DOHH2 (cell line): ENCODE measurements around the gene ZNF691.

Experiments
- H3F3A ChIP-seq: fragments of 200-600 bp; sonication (generic), shearing (Covaris generic); 2 replicates; pipeline ENCODE4 v1.6.0; 2016; ENCODE audit warnings: antibody characterized with exemption, mild to moderate bottlenecking; ENCODE audit not compliant: control insufficient read depth, insufficient read depth
- H3K27ac ChIP-seq: fragments of 200-600 bp; sonication (generic); 2 replicates; pipeline ENCODE4 v1.5.1; 2014; ENCODE audit warnings: low read depth, mild to moderate bottlenecking, low read length, moderate library complexity
- H3K27me3 ChIP-seq: fragments of 200-600 bp; sonication (generic); 2 replicates; pipeline ENCODE4 v1.6.1; 2014; ENCODE audit warnings: mild to moderate bottlenecking, low read length, mixed read lengths; ENCODE audit not compliant: control insufficient read depth
- H3K36me3 ChIP-seq: fragments of 200-600 bp; sonication (generic); 2 replicates; pipeline ENCODE4 v1.6.1; 2014; ENCODE audit warnings: mild to moderate bottlenecking, low read length, moderate library complexity, mixed read lengths; ENCODE audit not compliant: control insufficient read depth
- H3K4me1 ChIP-seq: fragments of 200-600 bp; sonication (generic); 2 replicates; pipeline ENCODE4 v1.6.1; 2014; ENCODE audit warnings: mild to moderate bottlenecking, low read length, mixed read lengths; ENCODE audit not compliant: control insufficient read depth
- H3K4me2 ChIP-seq: fragments of 200-600 bp; sonication (generic); 2 replicates; pipeline ENCODE4 v1.6.0; 2014; ENCODE audit warnings: mild to moderate bottlenecking, low read length, moderate library complexity
- H3K4me3 ChIP-seq: fragments of 200-600 bp; sonication (generic); 2 replicates; pipeline ENCODE4 v1.5.1; 2014; ENCODE audit warnings: mild to moderate bottlenecking, low read length, mixed read lengths
- H3K79me2 ChIP-seq: fragments of 200-600 bp; sonication (generic); 2 replicates; pipeline ENCODE4 v1.6.1; 2014; ENCODE audit warnings: mild to moderate bottlenecking, low read length, mixed read lengths; ENCODE audit not compliant: control insufficient read depth
- H3K9me2 ChIP-seq: fragments of 200-600 bp; sonication (generic); replicated peaks from 2 replicates; pipeline ENCODE4 v1.6.1; 2014; ENCODE audit warnings: mild to moderate bottlenecking, low read length, mixed read lengths; ENCODE audit not compliant: control insufficient read depth
- H3K9me3 ChIP-seq: fragments of 200-600 bp; sonication (generic); 2 replicates; pipeline ENCODE4 v1.6.1; 2014; ENCODE audit warnings: antibody characterized with exemption, low read length, mixed read lengths; ENCODE audit not compliant: control insufficient read depth, insufficient read depth
- H4K20me1 ChIP-seq: fragments of 200-600 bp; sonication (generic); 2 replicates; pipeline ENCODE4 v1.6.0; 2014; ENCODE audit warnings: low read depth, mild to moderate bottlenecking, antibody characterized with exemption, low read length, moderate library complexity; ENCODE audit not compliant: control insufficient read depth, insufficient read depth
- CTCF ChIP-seq: fragments of 200-600 bp; sonication (generic); IDR thresholded peaks from one replicate; pipeline ENCODE4 v1.5.1; 2014; ENCODE audit warnings: antibody characterized with exemption, mild to moderate bottlenecking, low read depth, low read length; ENCODE audit not compliant: poor library complexity, severe bottlenecking
- EZH2phosphoT487 ChIP-seq: fragments of 200-600 bp; sonication (generic); IDR thresholded peaks from 2 replicates; pipeline ENCODE4 v1.6.1; 2017; ENCODE audit warnings: borderline replicate concordance, mild to moderate bottlenecking, antibody characterized with exemption, low read length, moderate library complexity, mixed read lengths

The ZNF691 gene

GRCh38 chr1:42831273-42831672 is 15.1 kb upstream of the ZNF691 start:
- Histone ChIP-seq H4K20me1 (no peaks in the 10 kb centered on the region), H3K36me3 (no peaks in the 10 kb centered on the region), H3K27me3 (no peaks in the 10 kb centered on the region), H3K9me2 (no peaks in the 10 kb centered on the region), H3F3A (no peaks in the 10 kb centered on the region), H3K79me2 (no peaks in the 10 kb centered on the region), H3K4me2 (no peak overlapping the region), H3K9me3 (no peaks in the 10 kb centered on the region), H3K4me3 (no peak overlapping the region), H3K27ac (no peak overlapping the region), H3K4me1 (peaks cover 6% of the 10 kb centered on the region)
- no peak for TF ChIP-seq EZH2phosphoT487
- no peak for TF ChIP-seq CTCF

GRCh38 chr1:42832641-42833240 is 13.7 kb upstream of the ZNF691 start:
- no peaks in the 10 kb centered on the region for H3K9me2 ChIP-seq
- peaks cover 6% of the 10 kb centered on the region for H3K4me1 ChIP-seq
- no peaks in the 10 kb centered on the region for H3F3A ChIP-seq
- H3K9me3 ChIP-seq, result no peaks in the 10 kb centered on the region
- no peaks in the 10 kb centered on the region for H4K20me1 ChIP-seq
- TF ChIP-seq EZH2phosphoT487, result no peak
- TF ChIP-seq CTCF, result no peak
- H3K4me2 ChIP-seq, result no peak overlapping the region
- H3K27me3 ChIP-seq, result no peaks in the 10 kb centered on the region
- no peaks in the 10 kb centered on the region for H3K36me3 ChIP-seq
- no peaks in the 10 kb centered on the region for H3K79me2 ChIP-seq
- H3K27ac ChIP-seq, result no peak overlapping the region
- no peak overlapping the region for H3K4me3 ChIP-seq

GRCh38 chr1:42833981-42834380 is 12.4 kb upstream of the ZNF691 start:
- no peaks in the 10 kb centered on the region for H3F3A ChIP-seq

More at GRCh38 chr1:42833981-42834380, 12.4 kb upstream of the ZNF691 start:
- no peaks in the 10 kb centered on the region for H3K9me3 ChIP-seq
- no peaks in the 10 kb centered on the region for H3K79me2 ChIP-seq
- no peaks in the 10 kb centered on the region for H4K20me1 ChIP-seq
- H3K36me3 ChIP-seq, result no peaks in the 10 kb centered on the region
- H3K9me2 ChIP-seq, result no peaks in the 10 kb centered on the region
- H3K4me2 ChIP-seq, result no peak overlapping the region
- H3K4me3 ChIP-seq, result no peak overlapping the region
- no peaks in the 10 kb centered on the region for H3K27me3 ChIP-seq
- no peak overlapping the region for H3K27ac ChIP-seq
- TF ChIP-seq EZH2phosphoT487 (no peak), CTCF (no peak)
- H3K4me1 ChIP-seq, result peaks cover 6% of the 10 kb centered on the region
